Activated CD8-positive, alpha-beta memory T cell treated with anti-CD3 and anti-CD28 coated beads for 24 hours (primary cell): Measurements from ENCODE around the gene ASB2.

Experiments used
- DNase-seq: peaks from one replicate; pipeline ENCODE4 v3.0.0-alpha.2; 2020

ASB2 gene

GRCh38 chr14:93926245-93926872, 50.0 kb downstream of the ASB2 start:
- DNase-seq = no peak

DNA sequence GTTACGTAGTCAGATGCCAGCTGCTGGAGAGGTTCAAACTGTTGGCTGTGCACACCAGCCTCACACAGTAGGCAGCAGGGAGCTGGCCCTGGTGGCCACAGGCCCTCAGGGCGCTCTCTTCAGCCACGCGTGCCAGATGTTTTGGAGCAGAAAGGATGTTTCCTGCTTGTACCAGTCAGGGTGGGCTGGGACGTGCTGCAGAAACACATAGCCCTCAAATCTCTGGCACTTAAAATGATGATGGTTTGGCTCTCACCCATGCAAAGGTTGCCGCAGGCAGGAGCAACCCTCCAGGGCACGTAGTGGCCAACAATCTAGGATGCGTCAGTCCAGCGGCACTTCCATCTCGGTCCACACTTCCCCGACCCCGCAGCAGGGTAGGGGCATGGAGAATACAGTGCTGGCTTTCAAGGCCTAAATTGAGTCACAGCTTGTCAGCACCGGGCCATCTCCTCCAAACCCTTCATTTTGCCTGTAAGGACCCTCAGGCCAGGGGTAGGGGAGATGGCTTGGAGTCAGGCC, 50.9 kb downstream of the ASB2 start:
- DNase-seq = no peak

GRCh38 chr14:93924592-93925355, 51.6 kb downstream of the ASB2 start:
- DNase-seq = no peak

DNA sequence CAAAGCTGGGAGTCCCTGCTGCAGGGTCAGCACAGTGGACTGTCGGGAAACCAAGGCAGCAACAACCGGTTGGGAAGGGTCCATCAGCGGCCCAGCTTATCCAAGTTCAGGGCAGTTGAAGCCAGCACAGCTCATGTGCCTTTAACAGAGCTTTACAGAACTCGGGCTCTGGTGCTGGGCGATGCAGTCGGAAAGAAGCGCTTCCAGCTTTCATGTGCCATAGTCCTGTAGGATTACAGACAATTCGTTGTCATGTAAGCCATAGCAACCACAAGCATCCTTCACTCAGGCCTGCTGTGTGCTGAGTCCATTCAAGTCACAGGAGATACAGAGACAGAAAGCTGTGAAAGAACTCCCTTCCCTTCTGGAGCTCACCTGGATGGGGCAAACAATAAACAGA, 52.7 kb downstream of the ASB2 start:
- DNase-seq = no peak

GRCh38 chr14:93921001-93921806, 55.2 kb downstream of the ASB2 start:
- DNase-seq = no peak

- DNase-seq = no peak
These were observed 59.2 kb downstream of the ASB2 start for GRCh38 chr14:93917141-93917540.

GRCh38 chr14:93916498-93916897, 59.9 kb downstream of the ASB2 start:
- DNase-seq = no peak

DNA sequence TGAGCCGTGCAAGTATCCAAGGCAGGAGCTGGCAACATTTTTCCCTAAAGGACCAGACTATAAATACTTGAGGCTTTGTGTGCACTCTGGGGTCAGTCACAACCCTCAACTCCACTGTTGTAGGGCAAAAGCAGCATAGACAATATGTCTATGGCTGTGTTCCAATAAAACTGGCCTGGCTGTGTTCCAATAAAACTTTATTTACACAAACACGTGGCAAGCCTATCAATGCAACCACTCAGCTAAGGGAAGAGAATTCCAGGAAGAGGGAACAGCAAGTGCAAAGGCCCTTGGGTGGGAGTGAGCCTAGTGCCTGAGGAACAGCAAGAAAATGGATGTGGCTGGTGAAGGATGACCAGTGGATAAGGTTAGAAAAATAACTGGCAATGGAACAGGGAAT, 60.6 kb downstream of the ASB2 start:
- DNase-seq = no peak

- no peak for DNase-seq
These were observed 61.2 kb downstream of the ASB2 start for GRCh38 chr14:93915070-93915705.

GRCh38 chr14:93914278-93914677, 62.1 kb downstream of the ASB2 start:
- no peak for DNase-seq

- no peak for DNase-seq
These were observed 63.6 kb downstream of the ASB2 start for GRCh38 chr14:93912782-93913181.

GRCh38 chr14:93911975-93912615, 64.3 kb downstream of the ASB2 start:
- no peak for DNase-seq

DNA sequence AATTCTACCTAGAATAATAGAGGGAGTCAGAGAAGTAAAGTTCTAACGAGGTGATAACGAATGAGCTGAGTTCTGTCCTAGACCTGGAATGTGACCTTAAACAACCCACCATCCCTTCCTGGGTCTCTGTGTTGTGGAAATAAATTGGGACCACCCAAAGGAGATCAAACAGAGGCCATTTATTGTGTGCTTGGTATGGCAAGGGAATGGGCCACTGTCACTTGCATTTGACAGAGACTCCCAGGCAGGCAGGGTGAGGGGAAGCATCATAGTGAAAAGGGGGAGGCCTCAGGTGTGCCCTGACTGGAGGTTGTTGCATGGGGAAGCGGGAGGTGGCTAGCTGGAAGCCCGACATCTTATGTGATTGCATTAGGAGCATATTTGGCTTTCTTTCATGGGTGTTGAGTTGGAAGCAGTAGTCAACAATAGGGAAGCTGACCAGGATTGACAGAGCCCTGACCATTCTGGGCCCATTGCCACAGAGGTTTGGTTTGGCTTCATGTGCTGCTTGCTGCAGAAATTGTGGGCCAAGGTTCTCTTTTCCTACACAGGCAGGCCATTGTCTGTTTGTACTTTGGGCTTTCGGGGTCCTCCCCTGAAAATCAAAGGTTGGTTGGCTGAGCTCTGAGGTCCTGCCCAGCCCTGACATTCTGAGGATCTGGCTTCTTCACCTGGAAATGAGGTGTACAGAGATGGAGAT, 66.8 kb downstream of the ASB2 start:
- no peak for DNase-seq

GRCh38 chr14:93906341-93907329, 69.7 kb downstream of the ASB2 start:
- peak; percentile 77 for DNase-seq

DNA sequence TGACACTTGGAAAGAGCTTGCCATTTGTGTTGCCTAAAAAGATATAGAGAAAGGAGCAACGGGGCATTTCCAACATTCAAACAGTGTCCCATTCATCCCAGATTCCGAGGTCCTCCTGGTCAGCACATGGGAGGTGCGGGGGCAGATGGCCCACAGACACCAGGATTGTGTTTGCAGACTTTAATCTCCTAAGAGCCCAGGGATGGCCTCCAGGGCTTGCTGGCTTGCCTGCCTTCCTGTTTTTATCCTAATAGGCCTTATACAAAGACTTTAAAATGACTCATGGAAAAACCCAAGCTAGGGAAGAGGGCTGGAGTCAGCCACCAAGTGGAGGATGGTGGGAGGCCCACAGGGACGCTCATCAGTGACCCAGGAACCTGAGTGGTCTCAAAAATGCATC, 70.7 kb downstream of the ASB2 start:
- DNase-seq = no peak

DNA sequence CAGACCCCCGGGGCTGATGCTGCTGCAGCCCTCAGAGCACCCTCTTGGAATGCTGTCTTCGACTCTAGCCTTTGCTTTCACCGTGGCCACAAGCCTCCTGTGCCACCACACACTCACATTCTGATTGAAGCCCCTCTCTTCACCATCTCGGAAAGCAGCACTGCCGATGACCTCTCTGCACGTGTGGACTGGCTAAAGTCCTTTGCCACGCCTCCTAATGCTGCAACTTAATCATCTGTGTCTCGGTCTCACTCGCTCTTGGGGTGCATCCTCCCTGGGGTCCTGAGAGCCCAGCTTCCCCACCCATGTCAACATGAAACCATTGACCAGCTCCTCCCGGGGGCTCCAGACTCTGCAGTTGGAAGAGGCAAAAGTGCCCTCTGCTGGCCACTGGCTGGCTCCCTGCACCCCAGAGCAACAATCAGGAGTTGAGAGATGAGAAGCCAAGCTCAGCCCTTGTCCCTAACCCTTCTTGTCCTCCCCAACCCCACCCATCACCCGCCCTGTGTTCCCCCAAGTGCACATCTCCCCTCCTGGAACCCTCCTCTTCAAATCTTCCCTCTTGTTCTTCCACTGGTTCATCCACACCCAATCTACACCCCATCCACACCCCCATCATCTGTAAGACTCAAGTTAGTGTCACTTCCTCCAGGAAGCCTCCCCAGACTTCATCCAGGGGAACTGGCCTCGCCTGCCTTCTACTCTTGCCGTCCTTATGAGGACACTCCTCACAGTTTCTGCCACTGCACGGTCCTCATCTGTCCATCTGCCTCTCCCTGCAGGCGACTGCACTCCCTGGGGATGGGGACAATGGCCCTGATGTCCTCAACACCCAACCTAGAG, 72.8 kb downstream of the ASB2 start:
- DNase-seq = no peak

- DNase-seq = no peak
These were observed 73.6 kb downstream of the ASB2 start for GRCh38 chr14:93902619-93903307.

GRCh38 chr14:93901813-93902212, 74.6 kb downstream of the ASB2 start:
- DNase-seq = no peak

- no peak for DNase-seq
These were observed 77.6 kb downstream of the ASB2 start for GRCh38 chr14:93898731-93899130.
